ENCODE results near the gene FER1L5.

The FER1L5 gene

GRCh38 chr2:96642564-96643360, at the start of gene FER1L5:
FER1L5 (plus strand) TSS chr2:96642764; CDS start chr2:96642837, 73 bp downstream.
- no peak for DNase-seq (ENCODE audit: low read depth)
- H3K4me3 ChIP-seq (ENCODE audit: low read length) = peak within 1 kb of the TSS; percentile 56
- TF ChIP-seq, protein P1, sequence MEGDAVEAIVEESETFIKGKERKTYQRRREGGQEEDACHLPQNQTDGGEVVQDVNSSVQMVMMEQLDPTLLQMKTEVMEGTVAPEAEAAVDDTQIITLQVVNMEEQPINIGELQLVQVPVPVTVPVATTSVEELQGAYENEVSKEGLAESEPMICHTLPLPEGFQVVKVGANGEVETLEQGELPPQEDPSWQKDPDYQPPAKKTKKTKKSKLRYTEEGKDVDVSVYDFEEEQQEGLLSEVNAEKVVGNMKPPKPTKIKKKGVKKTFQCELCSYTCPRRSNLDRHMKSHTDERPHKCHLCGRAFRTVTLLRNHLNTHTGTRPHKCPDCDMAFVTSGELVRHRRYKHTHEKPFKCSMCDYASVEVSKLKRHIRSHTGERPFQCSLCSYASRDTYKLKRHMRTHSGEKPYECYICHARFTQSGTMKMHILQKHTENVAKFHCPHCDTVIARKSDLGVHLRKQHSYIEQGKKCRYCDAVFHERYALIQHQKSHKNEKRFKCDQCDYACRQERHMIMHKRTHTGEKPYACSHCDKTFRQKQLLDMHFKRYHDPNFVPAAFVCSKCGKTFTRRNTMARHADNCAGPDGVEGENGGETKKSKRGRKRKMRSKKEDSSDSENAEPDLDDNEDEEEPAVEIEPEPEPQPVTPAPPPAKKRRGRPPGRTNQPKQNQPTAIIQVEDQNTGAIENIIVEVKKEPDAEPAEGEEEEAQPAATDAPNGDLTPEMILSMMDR (conservative IDR thresholded peaks at IDR 0.05; ENCODE audit: low read depth, low read length) = no peak

DNA sequence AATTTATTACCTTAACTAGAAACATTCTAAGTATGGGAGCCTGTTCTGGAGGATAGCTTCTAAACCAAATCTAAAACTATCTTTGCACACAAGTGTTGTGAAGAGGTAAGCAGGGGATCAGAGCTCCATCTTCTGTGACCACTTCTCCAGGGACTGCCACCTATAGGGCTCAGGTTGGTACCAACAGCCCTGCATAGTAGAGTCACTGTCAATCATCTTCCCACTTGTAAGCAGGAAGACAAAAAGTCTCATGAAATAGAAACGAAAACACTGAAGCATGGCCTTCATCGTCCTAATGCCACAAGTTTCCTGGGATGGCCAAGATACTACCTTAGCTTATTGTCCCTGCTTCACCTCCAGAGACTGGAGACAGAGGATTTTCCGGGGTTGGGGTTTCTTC, 48.3 kb upstream of the FER1L5 start:
- TF ChIP-seq, protein P1 (conservative IDR thresholded peaks at IDR 0.05; ENCODE audit: low read depth, low read length) = no peak
- no peak for DNase-seq (ENCODE audit: low read depth)
- H3K4me3 ChIP-seq (ENCODE audit: low read length) = no peak overlapping the region

DNA sequence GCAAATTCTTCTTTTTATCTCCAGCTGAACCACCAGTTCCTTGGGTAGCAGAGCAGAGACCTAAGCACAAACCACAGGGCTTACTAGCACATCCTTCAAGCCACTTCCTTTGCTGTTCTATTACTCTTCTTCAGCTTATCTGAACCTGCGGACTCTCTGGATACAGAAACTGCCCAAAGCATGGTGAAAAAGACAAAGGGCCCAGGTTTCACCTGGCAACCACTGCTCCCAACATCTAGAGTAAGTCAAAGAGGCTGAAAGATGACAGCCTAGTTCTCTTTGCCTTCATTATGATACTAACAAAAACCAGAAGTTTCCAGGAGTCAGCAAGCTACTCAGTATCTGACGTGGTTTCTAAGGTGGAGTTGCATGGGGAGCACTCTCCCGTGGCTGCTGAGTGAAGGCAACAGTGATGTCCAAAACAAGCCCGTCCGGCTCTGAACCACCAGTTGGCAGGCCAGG, 47.8 kb upstream of the FER1L5 start:
- no peak overlapping the region for H3K4me3 ChIP-seq (ENCODE audit: low read length)
- DNase-seq (ENCODE audit: low read depth) = no peak
- TF ChIP-seq, protein P1 (conservative IDR thresholded peaks at IDR 0.05; ENCODE audit: low read depth, low read length) = no peak

DNA sequence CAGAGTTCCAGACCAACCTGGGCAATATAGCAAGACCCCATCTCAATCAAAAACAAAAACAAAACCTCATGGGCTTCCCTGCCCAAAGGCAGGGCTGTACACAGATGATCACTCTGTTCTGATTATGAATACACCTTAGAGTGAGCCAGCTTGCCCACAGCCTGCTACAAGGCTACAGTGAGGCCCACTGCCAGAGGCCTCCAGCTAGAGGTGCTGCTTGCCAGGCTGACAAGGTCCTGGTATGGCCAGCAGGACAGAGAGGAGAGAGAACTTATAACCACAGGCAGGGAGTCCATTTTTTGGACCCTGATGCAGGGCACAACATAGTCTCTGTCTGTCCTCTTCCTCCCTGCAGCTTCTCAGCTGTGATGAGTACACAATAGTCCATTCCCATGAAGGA, 46.0 kb upstream of the FER1L5 start:
- no peak for DNase-seq (ENCODE audit: low read depth)
- TF ChIP-seq, protein P1 (conservative IDR thresholded peaks at IDR 0.05; ENCODE audit: low read depth, low read length) = no peak
- H3K4me3 ChIP-seq (ENCODE audit: low read length) = no peak overlapping the region

DNA sequence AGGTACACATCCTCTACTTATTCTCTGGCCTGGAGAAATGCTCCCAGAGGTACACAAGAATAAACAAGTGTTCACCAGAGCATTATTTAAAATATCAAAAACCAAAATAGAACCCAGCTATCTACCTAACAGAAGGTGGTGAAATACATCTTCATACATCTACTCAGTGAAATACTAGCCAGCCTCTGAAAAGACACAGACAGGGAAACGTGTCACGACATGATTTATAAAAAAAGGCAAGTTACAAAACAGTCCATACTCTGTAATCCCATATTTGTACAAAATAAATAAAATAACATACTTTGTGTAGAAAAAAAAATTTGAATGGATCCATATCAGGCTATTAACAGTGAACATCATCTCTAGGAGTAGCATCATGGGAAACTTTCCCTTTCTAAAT, 42.6 kb upstream of the FER1L5 start:
- DNase-seq (ENCODE audit: low read depth) = no peak
- TF ChIP-seq, protein P1 (conservative IDR thresholded peaks at IDR 0.05; ENCODE audit: low read depth, low read length) = no peak

DNA sequence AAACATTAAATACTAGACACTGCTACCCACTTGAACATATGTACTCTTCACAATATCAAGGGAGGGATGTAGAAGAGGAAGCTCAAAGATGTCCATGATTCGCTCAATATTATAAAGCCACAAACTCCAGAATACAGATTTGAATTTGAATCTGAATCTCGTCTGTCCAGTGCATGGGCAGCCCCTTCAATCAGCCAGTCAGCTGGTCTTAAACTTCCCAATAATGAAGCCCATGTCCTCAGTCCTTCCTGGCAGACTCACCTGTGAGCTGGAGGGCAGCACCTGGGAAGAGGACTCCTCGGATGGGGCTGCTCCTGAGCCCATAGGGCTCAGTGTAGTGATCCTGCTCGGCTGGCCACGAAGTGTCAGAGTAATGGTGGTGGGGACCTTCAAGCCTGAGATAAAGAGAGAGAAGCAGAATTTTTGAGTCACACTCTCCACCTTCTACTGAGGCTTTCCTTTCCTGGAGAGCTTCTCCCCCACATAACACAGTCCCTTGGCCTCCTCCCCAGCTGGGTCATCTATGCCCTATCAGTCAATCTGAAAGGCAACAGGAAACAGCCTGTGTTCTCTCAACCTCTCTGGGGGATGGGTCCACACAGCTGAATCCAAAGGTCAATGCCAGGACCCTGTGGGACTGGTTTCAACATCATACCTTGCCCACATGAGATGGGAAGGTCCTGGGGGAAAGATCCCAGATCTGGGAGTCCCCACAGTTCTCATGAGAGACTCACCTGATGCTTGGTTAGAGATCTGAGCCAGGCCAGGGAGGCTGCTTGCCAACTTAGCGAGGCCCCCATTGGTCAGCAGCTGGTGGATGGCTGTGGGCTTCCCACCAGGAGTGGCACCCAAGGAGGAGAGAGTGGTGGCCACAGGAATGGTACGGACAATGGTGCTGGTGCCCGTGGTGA, 40.9 kb upstream of the FER1L5 start:
- no peak overlapping the region for H3K4me3 ChIP-seq (ENCODE audit: low read length)
- DNase-seq (ENCODE audit: low read depth) = no peak
- TF ChIP-seq, protein P1 (conservative IDR thresholded peaks at IDR 0.05; ENCODE audit: low read depth, low read length) = no peak

More for the DNA sequence above, 42.6 kb upstream of the FER1L5 start:
- no peak overlapping the region for H3K4me3 ChIP-seq (ENCODE audit: low read length)

All from retinal pigment epithelial cell (primary cell).